GM13977 (cell line): ENCODE results near the gene HIP1.

ENCODE experiments used
- DNase-seq: peaks from one replicate; pipeline ENCODE4 v3.0.0; 2012; ENCODE audit warnings: low spot score
- in situ Hi-C: fragments of 300-500 bp; cut with MboI; formaldehyde crosslinking; loops from one replicate; pipeline ENCODE4 v1.12.0; 2022; ENCODE audit warnings: low sequenced_read_pairs, low pct_unique_long_range_greater_than_20kb, mixed read lengths, inconsistent platforms; ENCODE audit not compliant: unreplicated experiment
- TF ChIP-seq, protein P1 (sequence below): IDR thresholded peaks from 2 replicates; pipeline ENCODE4 v1.5.1; 2012; ENCODE audit warnings: mild to moderate bottlenecking, control low read depth; ENCODE audit not compliant: insufficient read depth; ENCODE audit errors: extremely low read depth, missing control alignments

HIP1 gene

GRCh38 chr7:75743455-75743859 lies 4.7 kb upstream of the HIP1 start:
- no peak for DNase-seq
- in situ Hi-C loops, result no loop called here
- TF ChIP-seq, protein P1, sequence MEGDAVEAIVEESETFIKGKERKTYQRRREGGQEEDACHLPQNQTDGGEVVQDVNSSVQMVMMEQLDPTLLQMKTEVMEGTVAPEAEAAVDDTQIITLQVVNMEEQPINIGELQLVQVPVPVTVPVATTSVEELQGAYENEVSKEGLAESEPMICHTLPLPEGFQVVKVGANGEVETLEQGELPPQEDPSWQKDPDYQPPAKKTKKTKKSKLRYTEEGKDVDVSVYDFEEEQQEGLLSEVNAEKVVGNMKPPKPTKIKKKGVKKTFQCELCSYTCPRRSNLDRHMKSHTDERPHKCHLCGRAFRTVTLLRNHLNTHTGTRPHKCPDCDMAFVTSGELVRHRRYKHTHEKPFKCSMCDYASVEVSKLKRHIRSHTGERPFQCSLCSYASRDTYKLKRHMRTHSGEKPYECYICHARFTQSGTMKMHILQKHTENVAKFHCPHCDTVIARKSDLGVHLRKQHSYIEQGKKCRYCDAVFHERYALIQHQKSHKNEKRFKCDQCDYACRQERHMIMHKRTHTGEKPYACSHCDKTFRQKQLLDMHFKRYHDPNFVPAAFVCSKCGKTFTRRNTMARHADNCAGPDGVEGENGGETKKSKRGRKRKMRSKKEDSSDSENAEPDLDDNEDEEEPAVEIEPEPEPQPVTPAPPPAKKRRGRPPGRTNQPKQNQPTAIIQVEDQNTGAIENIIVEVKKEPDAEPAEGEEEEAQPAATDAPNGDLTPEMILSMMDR, result no peak

- DNase-seq, result peak; percentile 40
- in situ Hi-C loops, result no loop called here
- TF ChIP-seq, protein P1, result no peak
Observed at GRCh38 chr7:75740846-75741497, 2.2 kb upstream of the HIP1 start.

GRCh38 chr7:75739796-75740672 lies 1.3 kb upstream of the HIP1 start:
- in situ Hi-C loops, result no loop called here
- peak; percentile 68 for DNase-seq
- TF ChIP-seq, protein P1, result no peak

GRCh38 chr7:75738975-75739795 lies 444 bp upstream of the HIP1 start:
- in situ Hi-C loops, result no loop called here
- TF ChIP-seq, protein P1, result no peak
- peak; percentile 100 for DNase-seq

GRCh38 chr7:75737856-75738603 lies 711 bp downstream of the HIP1 start:
- in situ Hi-C loops, result no loop called here
- no peak for DNase-seq
- TF ChIP-seq, protein P1, result no peak
